ENCODE results near the gene CCDC88A. TPM values are rescaled to one million over a fixed set of nuclear protein-coding genes. Genes with fewer than 3 reads are reported as not detected.
A peak's percentile ranks its signal among the peaks of the same experiment; 100 is the strongest.

CCDC88A gene
- polyA plus RNA-seq, 1 of the 3 experiments (the other 2 are of a cell fraction) = 7.0 TPM

GRCh38 chr2:55452879-55453278, 33.2 kb upstream of the CCDC88A start:
- ChIA-PET POLR2A (no interaction called here), CTCF (no interaction called here)
- Histone ChIP-seq H3K27ac (ENCODE audit: low read depth in 2 of 2, low read length in 1 of 2) (no peak overlapping the region), H4K20me1 (ENCODE audit: insufficient read depth) (no peaks in the 10 kb centered on the region), H3K4me1 (ENCODE audit: control insufficient read depth in 1 of 2, insufficient read depth in 2 of 2, low read depth in 1 of 2, low read length in 1 of 2) (no peaks in the 10 kb centered on the region), H3K36me3 (replicated peaks in 1 of 2; ENCODE audit: control insufficient read depth in 1 of 2, insufficient read depth in 2 of 2, low read length in 1 of 2) (no peaks in the 10 kb centered on the region), H3K4me2 (no peak overlapping the region), H3K4me3 (ENCODE audit: low read depth in 2 of 2, low read length in 1 of 2) (no peak overlapping the region), H3K9me3 (no peaks in the 10 kb centered on the region), H3F3A (replicated peaks; ENCODE audit: insufficient read depth) (no peaks in the 10 kb centered on the region), H3K79me2 (ENCODE audit: insufficient read depth) (no peaks in the 10 kb centered on the region), H3K9me2 (no peaks in the 10 kb centered on the region), H3K9ac (no peak overlapping the region), H3K27me3 (ENCODE audit: insufficient read depth) (no peaks in the 10 kb centered on the region), H2AFZ (ENCODE audit: low read depth) (no peak overlapping the region)
- 73% methylated on average over 2 of the region's 2 CpGs for WGBS (ENCODE audit: low lambda C conversion rate)
- TF ChIP-seq TAF1 (IDR thresholded peaks at IDR 0.05; ENCODE audit: borderline replicate concordance, low read depth, low read length) = no peak
- no peak for TF ChIP-seq GATA2 (CRISPR knock-in tag; IDR thresholded peaks at IDR 0.05)
- TF ChIP-seq YY1 (IDR thresholded peaks at IDR 0.05; ENCODE audit: low read depth) = no peak
- TF ChIP-seq SMC3 (IDR thresholded peaks at IDR 0.05; ENCODE audit: low read depth, low read length) = no peak
- no peak for TF ChIP-seq USF2 (IDR thresholded peaks at IDR 0.05; ENCODE audit: borderline replicate concordance, low read depth, low read length)
- no peak for TF ChIP-seq RFX5 (IDR thresholded peaks at IDR 0.05; ENCODE audit: low read length)
- TF ChIP-seq, protein P1, sequence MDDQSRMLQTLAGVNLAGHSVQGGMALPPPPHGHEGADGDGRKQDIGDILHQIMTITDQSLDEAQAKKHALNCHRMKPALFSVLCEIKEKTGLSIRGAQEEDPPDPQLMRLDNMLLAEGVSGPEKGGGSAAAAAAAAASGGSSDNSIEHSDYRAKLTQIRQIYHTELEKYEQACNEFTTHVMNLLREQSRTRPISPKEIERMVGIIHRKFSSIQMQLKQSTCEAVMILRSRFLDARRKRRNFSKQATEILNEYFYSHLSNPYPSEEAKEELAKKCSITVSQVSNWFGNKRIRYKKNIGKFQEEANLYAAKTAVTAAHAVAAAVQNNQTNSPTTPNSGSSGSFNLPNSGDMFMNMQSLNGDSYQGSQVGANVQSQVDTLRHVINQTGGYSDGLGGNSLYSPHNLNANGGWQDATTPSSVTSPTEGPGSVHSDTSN (IDR thresholded peaks at IDR 0.05) = no peak
- TF ChIP-seq, protein P2, sequence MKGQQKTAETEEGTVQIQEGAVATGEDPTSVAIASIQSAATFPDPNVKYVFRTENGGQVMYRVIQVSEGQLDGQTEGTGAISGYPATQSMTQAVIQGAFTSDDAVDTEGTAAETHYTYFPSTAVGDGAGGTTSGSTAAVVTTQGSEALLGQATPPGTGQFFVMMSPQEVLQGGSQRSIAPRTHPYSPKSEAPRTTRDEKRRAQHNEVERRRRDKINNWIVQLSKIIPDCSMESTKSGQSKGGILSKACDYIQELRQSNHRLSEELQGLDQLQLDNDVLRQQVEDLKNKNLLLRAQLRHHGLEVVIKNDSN (IDR thresholded peaks at IDR 0.05; ENCODE audit: borderline replicate concordance, low read depth) = no peak
- no peak for TF ChIP-seq RXRA (IDR thresholded peaks at IDR 0.05; ENCODE audit: borderline replicate concordance, low read depth)
- TF ChIP-seq ELF1 (IDR thresholded peaks at IDR 0.05) = no peak
- TF ChIP-seq FOXJ3 (CRISPR knock-in tag; IDR thresholded peaks at IDR 0.05) = no peak
- TF ChIP-seq SIN3A (IDR thresholded peaks at IDR 0.05; ENCODE audit: borderline replicate concordance, low read depth, low read length) = no peak
- TF ChIP-seq NFIC (IDR thresholded peaks at IDR 0.05; ENCODE audit: borderline replicate concordance) = no peak
- DNase-seq = no peak

GRCh38 chr2:55451699-55452098, 32.0 kb upstream of the CCDC88A start:
- H3K9me3 ChIP-seq = no peaks in the 10 kb centered on the region
- ChIA-PET CTCF (no interaction called here), POLR2A (no interaction called here)
- H3K9me2 ChIP-seq = no peaks in the 10 kb centered on the region
- H4K20me1 ChIP-seq (ENCODE audit: insufficient read depth) = no peaks in the 10 kb centered on the region
- no peak overlapping the region for H3K4me2 ChIP-seq
- H3K36me3 ChIP-seq (replicated peaks in 1 of 2; ENCODE audit: control insufficient read depth in 1 of 2, insufficient read depth in 2 of 2, low read length in 1 of 2) = no peaks in the 10 kb centered on the region
- H3K79me2 ChIP-seq (ENCODE audit: insufficient read depth) = no peaks in the 10 kb centered on the region
- no peak overlapping the region for H3K27ac ChIP-seq (ENCODE audit: low read depth in 2 of 2, low read length in 1 of 2)
- H3K9ac ChIP-seq = no peak overlapping the region
- H3F3A ChIP-seq (replicated peaks; ENCODE audit: insufficient read depth) = no peaks in the 10 kb centered on the region
- no peaks in the 10 kb centered on the region for H3K27me3 ChIP-seq (ENCODE audit: insufficient read depth)
- WGBS (ENCODE audit: low lambda C conversion rate) = 81% methylated on average over 2 of the region's 2 CpGs
- DNase-seq = no peak
- no peak overlapping the region for H3K4me3 ChIP-seq (ENCODE audit: low read depth in 2 of 2, low read length in 1 of 2)
- no peaks in the 10 kb centered on the region for H3K4me1 ChIP-seq (ENCODE audit: control insufficient read depth in 1 of 2, insufficient read depth in 2 of 2, low read depth in 1 of 2, low read length in 1 of 2)
- peak overlapping the region; percentile 68; the same call in 1 of the 2 replicates for H2AFZ ChIP-seq (ENCODE audit: low read depth)
- TF ChIP-seq FOSL2 (IDR thresholded peaks at IDR 0.05; ENCODE audit: borderline replicate concordance, low read depth) (no peak), EP300 (IDR thresholded peaks at IDR 0.05; ENCODE audit: borderline replicate concordance in 1 of 2, low read depth in 1 of 2, low read length in 1 of 2) (no peak), NRF1 (IDR thresholded peaks at IDR 0.05; ENCODE audit: low read depth, low read length) (no peak), CHD2 (IDR thresholded peaks at IDR 0.05; ENCODE audit: low read length, partially characterized antibody) (no peak), MEF2A (IDR thresholded peaks at IDR 0.05; ENCODE audit: borderline replicate concordance, low read depth) (no peak), FOXJ3 (CRISPR knock-in tag; IDR thresholded peaks at IDR 0.05) (no peak), EZH2phosphoT487 (IDR thresholded peaks at IDR 0.05; ENCODE audit: borderline replicate concordance, low read depth) (no peak), NFIC (IDR thresholded peaks at IDR 0.05; ENCODE audit: borderline replicate concordance) (no peak), RCOR1 (IDR thresholded peaks at IDR 0.05; ENCODE audit: low read length) (no peak), TAF1 (IDR thresholded peaks at IDR 0.05; ENCODE audit: borderline replicate concordance, low read depth, low read length) (no peak), YY1 (IDR thresholded peaks at IDR 0.05; ENCODE audit: low read depth) (no peak), MXI1 (IDR thresholded peaks at IDR 0.05; ENCODE audit: low read depth, low read length) (no peak), CTCF (IDR thresholded peaks at IDR 0.05) (no peak)
- TF ChIP-seq, protein P3, sequence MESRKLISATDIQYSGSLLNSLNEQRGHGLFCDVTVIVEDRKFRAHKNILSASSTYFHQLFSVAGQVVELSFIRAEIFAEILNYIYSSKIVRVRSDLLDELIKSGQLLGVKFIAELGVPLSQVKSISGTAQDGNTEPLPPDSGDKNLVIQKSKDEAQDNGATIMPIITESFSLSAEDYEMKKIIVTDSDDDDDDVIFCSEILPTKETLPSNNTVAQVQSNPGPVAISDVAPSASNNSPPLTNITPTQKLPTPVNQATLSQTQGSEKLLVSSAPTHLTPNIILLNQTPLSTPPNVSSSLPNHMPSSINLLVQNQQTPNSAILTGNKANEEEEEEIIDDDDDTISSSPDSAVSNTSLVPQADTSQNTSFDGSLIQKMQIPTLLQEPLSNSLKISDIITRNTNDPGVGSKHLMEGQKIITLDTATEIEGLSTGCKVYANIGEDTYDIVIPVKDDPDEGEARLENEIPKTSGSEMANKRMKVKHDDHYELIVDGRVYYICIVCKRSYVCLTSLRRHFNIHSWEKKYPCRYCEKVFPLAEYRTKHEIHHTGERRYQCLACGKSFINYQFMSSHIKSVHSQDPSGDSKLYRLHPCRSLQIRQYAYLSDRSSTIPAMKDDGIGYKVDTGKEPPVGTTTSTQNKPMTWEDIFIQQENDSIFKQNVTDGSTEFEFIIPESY (IDR thresholded peaks at IDR 0.05; ENCODE audit: borderline replicate concordance, low read depth) = no peak
